Measurements from ENCODE around the gene SLX4IP.

DNA sequence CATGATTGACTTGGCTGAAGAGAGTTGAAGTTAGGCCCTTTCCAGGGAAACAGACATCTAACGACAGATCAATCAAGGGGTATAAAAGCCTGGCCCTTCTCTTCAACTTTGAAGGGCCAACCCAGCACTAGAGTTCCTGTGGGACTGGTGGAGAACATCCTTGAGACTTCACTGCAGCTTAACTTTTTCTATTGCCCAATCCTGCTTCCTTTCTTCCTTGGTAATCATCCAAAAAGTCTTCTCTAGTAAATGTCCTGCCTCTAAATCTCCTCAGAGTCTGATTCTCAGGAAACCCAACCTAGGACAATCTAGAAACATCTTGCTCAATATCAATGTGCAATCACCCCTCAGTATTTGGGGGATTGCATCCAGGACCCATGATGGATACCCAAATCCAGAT is 3.0 kb upstream of the SLX4IP start:
- TF ChIP-seq, protein P1, sequence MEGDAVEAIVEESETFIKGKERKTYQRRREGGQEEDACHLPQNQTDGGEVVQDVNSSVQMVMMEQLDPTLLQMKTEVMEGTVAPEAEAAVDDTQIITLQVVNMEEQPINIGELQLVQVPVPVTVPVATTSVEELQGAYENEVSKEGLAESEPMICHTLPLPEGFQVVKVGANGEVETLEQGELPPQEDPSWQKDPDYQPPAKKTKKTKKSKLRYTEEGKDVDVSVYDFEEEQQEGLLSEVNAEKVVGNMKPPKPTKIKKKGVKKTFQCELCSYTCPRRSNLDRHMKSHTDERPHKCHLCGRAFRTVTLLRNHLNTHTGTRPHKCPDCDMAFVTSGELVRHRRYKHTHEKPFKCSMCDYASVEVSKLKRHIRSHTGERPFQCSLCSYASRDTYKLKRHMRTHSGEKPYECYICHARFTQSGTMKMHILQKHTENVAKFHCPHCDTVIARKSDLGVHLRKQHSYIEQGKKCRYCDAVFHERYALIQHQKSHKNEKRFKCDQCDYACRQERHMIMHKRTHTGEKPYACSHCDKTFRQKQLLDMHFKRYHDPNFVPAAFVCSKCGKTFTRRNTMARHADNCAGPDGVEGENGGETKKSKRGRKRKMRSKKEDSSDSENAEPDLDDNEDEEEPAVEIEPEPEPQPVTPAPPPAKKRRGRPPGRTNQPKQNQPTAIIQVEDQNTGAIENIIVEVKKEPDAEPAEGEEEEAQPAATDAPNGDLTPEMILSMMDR (IDR thresholded peaks at IDR 0.05; ENCODE audit: insufficient read depth, low read length) = no peak
- TF ChIP-seq POLR2AphosphoS5 (IDR thresholded peaks at IDR 0.05; ENCODE audit: low read depth) (no peak), GABPA (IDR thresholded peaks at IDR 0.05; ENCODE audit: low read depth) (no peak), SPI1 (IDR thresholded peaks at IDR 0.05; ENCODE audit: borderline replicate concordance, low read depth) (no peak)
- TF ChIP-seq, protein P2, sequence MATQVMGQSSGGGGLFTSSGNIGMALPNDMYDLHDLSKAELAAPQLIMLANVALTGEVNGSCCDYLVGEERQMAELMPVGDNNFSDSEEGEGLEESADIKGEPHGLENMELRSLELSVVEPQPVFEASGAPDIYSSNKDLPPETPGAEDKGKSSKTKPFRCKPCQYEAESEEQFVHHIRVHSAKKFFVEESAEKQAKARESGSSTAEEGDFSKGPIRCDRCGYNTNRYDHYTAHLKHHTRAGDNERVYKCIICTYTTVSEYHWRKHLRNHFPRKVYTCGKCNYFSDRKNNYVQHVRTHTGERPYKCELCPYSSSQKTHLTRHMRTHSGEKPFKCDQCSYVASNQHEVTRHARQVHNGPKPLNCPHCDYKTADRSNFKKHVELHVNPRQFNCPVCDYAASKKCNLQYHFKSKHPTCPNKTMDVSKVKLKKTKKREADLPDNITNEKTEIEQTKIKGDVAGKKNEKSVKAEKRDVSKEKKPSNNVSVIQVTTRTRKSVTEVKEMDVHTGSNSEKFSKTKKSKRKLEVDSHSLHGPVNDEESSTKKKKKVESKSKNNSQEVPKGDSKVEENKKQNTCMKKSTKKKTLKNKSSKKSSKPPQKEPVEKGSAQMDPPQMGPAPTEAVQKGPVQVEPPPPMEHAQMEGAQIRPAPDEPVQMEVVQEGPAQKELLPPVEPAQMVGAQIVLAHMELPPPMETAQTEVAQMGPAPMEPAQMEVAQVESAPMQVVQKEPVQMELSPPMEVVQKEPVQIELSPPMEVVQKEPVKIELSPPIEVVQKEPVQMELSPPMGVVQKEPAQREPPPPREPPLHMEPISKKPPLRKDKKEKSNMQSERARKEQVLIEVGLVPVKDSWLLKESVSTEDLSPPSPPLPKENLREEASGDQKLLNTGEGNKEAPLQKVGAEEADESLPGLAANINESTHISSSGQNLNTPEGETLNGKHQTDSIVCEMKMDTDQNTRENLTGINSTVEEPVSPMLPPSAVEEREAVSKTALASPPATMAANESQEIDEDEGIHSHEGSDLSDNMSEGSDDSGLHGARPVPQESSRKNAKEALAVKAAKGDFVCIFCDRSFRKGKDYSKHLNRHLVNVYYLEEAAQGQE (IDR thresholded peaks at IDR 0.05; ENCODE audit: insufficient replicate concordance, low read depth) = no peak
